PFSK-1 (cell line): ENCODE data around the gene VIT.

Experiments used
- FOXP2 ChIP-seq: optimal IDR thresholded peaks from 2 replicates; pipeline ENCODE3; 2011; ENCODE audit warnings: borderline replicate concordance, control low read depth, inconsistent platforms; ENCODE audit not compliant: insufficient read depth; ENCODE audit errors: extremely low read length, extremely low read depth
- POLR2AphosphoS5 ChIP-seq: IDR thresholded peaks from 2 replicates; pipeline ENCODE4 v1.6.1; 2012; ENCODE audit warnings: low read depth, mild to moderate bottlenecking, control low read depth, low read length, moderate library complexity
- SIN3A ChIP-seq: IDR thresholded peaks from 2 replicates; pipeline ENCODE4 v1.6.1; 2012; ENCODE audit warnings: mild to moderate bottlenecking, low read length, moderate library complexity, borderline replicate concordance; ENCODE audit not compliant: insufficient read depth
- TAF1 ChIP-seq: IDR thresholded peaks from 2 replicates; pipeline ENCODE4 v1.6.1; 2012; ENCODE audit warnings: low read length, control low read depth, borderline replicate concordance; ENCODE audit not compliant: insufficient read depth
- TF ChIP-seq, protein P1 (sequence below), 2 experiments: IDR thresholded peaks; 2 replicates each; pipeline versions ENCODE4 v1.6.1 to v1.8.0; 2011 to 2012; ENCODE audit warnings: low read depth in 2 of 2, low read length in 2 of 2, control low read depth in 1 of 2, inconsistent platforms in 1 of 2, mild to moderate bottlenecking in 1 of 2, moderate library complexity in 1 of 2; ENCODE audit not compliant: insufficient read depth in 1 of 2

The VIT gene

DNA sequence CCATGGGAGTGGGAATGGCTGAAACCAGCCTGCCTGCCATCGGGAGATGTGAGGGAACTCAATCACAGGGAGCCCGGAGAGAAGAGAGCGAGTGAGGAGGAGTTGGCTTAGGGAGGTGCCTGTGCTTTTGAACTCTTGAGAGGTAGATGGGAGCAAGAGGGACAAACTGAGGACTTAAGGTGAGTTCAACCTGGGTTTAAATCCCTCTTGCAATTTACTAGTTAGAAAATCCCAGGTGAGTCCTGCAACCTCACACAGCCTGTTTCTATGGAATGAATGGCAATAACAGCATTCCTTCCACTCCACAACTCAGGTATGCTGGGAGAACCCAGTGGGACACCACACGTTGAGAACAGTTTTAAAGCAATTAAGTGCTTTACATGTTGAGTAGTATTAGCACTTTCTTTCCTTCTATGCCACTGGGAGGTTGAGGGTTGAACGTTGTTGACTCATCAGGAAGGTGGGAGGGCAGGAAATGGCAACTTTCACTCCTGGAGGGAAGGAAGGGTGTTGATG is 57.3 kb downstream of the VIT start:
- TF ChIP-seq POLR2AphosphoS5, result no peak
- no peak for TF ChIP-seq FOXP2
- no peak for TF ChIP-seq TAF1
- TF ChIP-seq, protein P1, sequence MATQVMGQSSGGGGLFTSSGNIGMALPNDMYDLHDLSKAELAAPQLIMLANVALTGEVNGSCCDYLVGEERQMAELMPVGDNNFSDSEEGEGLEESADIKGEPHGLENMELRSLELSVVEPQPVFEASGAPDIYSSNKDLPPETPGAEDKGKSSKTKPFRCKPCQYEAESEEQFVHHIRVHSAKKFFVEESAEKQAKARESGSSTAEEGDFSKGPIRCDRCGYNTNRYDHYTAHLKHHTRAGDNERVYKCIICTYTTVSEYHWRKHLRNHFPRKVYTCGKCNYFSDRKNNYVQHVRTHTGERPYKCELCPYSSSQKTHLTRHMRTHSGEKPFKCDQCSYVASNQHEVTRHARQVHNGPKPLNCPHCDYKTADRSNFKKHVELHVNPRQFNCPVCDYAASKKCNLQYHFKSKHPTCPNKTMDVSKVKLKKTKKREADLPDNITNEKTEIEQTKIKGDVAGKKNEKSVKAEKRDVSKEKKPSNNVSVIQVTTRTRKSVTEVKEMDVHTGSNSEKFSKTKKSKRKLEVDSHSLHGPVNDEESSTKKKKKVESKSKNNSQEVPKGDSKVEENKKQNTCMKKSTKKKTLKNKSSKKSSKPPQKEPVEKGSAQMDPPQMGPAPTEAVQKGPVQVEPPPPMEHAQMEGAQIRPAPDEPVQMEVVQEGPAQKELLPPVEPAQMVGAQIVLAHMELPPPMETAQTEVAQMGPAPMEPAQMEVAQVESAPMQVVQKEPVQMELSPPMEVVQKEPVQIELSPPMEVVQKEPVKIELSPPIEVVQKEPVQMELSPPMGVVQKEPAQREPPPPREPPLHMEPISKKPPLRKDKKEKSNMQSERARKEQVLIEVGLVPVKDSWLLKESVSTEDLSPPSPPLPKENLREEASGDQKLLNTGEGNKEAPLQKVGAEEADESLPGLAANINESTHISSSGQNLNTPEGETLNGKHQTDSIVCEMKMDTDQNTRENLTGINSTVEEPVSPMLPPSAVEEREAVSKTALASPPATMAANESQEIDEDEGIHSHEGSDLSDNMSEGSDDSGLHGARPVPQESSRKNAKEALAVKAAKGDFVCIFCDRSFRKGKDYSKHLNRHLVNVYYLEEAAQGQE (IDR thresholded peaks at IDR 0.05; ENCODE audit: insufficient read depth in 1 of 2, low read depth in 2 of 2, low read length in 2 of 2), result no peak
- no peak for TF ChIP-seq SIN3A

DNA sequence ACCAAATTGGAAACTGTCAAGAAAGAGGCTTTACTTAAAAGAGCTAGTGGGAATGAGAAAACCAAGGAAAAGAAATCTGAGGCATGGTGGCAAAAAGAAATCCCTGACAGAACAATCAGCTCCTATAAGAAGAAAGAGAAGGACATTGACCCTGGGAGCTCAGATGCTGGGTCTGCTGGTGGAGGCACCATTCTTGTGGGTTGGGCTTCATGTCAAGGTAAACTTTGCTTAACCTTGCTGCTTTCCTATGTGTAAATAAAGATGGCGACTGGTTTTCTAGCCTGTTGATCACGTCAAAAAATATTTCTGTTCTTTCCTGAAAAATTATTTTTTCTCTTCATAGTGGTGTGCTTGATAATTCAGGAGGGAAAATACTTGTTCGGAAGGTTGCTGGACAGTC is 58.1 kb downstream of the VIT start:
- no peak for TF ChIP-seq POLR2AphosphoS5
- no peak for TF ChIP-seq FOXP2
- TF ChIP-seq, protein P1 (IDR thresholded peaks at IDR 0.05; ENCODE audit: insufficient read depth in 1 of 2, low read depth in 2 of 2, low read length in 2 of 2), result no peak
- no peak for TF ChIP-seq SIN3A
- TF ChIP-seq TAF1, result no peak

- TF ChIP-seq POLR2AphosphoS5 (no peak), FOXP2 (no peak), TAF1 (no peak), SIN3A (no peak)
- TF ChIP-seq, protein P1 (IDR thresholded peaks at IDR 0.05; ENCODE audit: insufficient read depth in 1 of 2, low read depth in 2 of 2, low read length in 2 of 2), result no peak
These were observed 59.9 kb downstream of the VIT start for GRCh38 chr2:36756438-36756837.

DNA sequence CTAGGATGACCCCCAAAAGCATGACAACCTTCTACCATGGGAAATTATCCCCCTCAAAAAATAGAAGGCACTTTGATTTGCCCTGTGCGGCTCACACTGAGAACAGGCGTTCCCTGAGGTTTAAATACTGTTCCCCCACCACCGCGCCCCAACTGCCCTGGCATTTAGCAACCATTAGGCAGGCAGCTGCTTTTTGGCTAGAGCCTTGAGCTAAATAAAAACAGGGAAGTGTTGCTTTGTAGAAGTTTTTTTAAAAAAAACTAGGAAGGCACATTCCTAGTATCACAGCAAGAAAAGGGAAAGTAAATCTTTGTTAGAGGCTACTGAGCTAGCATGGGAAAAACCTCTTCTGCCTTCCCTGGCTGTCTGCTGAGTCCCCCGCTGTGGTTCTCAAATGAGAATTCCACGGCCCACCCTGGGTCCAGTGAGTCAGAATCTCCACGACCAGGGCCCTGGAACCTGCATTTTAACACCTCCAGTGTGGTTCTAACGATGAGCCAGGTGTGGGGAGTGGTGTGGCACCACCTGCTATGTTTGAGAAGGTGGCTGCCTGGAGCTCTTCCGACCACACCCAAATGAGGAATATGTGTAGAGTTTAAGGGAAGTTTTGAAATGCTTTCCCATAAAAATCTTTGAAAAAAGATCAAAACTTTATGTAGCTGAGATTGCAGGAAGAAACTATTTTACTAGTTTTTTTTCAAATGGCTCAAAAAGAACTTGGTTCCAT is 66.4 kb downstream of the VIT start:
- TF ChIP-seq TAF1 (no peak), POLR2AphosphoS5 (no peak), FOXP2 (no peak), SIN3A (no peak)
- TF ChIP-seq, protein P1 (IDR thresholded peaks at IDR 0.05; ENCODE audit: insufficient read depth in 1 of 2, low read depth in 2 of 2, low read length in 2 of 2), result no peak

- TF ChIP-seq POLR2AphosphoS5, result no peak
- no peak for TF ChIP-seq SIN3A
- TF ChIP-seq, protein P1 (IDR thresholded peaks at IDR 0.05; ENCODE audit: insufficient read depth in 1 of 2, low read depth in 2 of 2, low read length in 2 of 2), result no peak
- TF ChIP-seq FOXP2, result no peak
- no peak for TF ChIP-seq TAF1
These were observed 72.6 kb downstream of the VIT start for GRCh38 chr2:36769106-36769505.
